AG04450 (cell line): ENCODE data around the gene HDHD5. TPM values are rescaled to one million over a fixed set of nuclear protein-coding genes. Genes with fewer than 3 reads are reported as not detected.

Experiments
- CTCF ChIA-PET: fragments of 300-600, 350-600 bp; formaldehyde crosslinking; extraction: SDS; loops from one replicate; lab custom pipeline; 2022; ENCODE audit warnings: antibody characterized with exemption, inconsistent platforms; lab: Charles Lee
- POLR2A ChIA-PET: fragments of 350-600 bp; formaldehyde crosslinking; extraction: SDS; loops from one replicate; lab custom pipeline; 2021; ENCODE audit warnings: antibody characterized with exemption, inconsistent platforms; lab: Yijun Ruan, JAX
- DNase-seq: peaks from one replicate; pipeline ENCODE4 v3.0.0-alpha.2; 2011; ENCODE audit warnings: low read depth, low spot score
- H3K27ac ChIP-seq: one replicate; pipeline ENCODE4 v1.5.1; 2012; ENCODE audit warnings: low read depth, low read length, control low read depth
- H3K27me3 ChIP-seq: one replicate; pipeline ENCODE4 v1.6.0; 2012; ENCODE audit warnings: low read length; ENCODE audit not compliant: control insufficient read depth, insufficient read depth
- H3K4me3 ChIP-seq: 2 replicates; pipeline ENCODE4 v1.5.1; 2011; ENCODE audit warnings: mild to moderate bottlenecking, low read depth, low read length, control low read depth
- H3K9me3 ChIP-seq: 2 replicates; pipeline ENCODE4 v1.5.1; 2012; ENCODE audit warnings: low read length; ENCODE audit not compliant: control insufficient read depth, insufficient read depth
- CTCF ChIP-seq: IDR thresholded peaks from 2 replicates; pipeline ENCODE4 v1.5.1; 2011; ENCODE audit warnings: low read depth, low read length, control low read depth, inconsistent platforms
- polyA plus RNA-seq: library from polyadenylated mRNA; depleted of rRNA; stranded (reverse); fragments of >200 nt; gene quantifications from 2 replicates; pipeline ENCODE4 v1.2.3, GENCODE V29; 2011

Gene HDHD5
- polyA plus RNA-seq, 1 experiment: 14.4 TPM

- peaks cover 11% of the 10 kb centered on the region for H3K27me3 ChIP-seq
- POLR2A ChIA-PET: no interaction called here
- H3K9me3 ChIP-seq: no peaks in the 10 kb centered on the region
- no peak overlapping the region for H3K27ac ChIP-seq
- CTCF ChIA-PET: interaction anchor here (1.0 to 1.4 kb wide), 3 partner anchors 20 to 386 kb away, joined by 3 to 4 read pairs (median 3); no protein-coding TSS in a partner anchor
- H3K4me3 ChIP-seq: no peak overlapping the region
- TF ChIP-seq CTCF: no peak
- DNase-seq: no peak
Measured at GRCh38 chr22:17115236-17115635, 43.8 kb downstream of the HDHD5 start.

- peaks cover 11% of the 10 kb centered on the region for H3K27me3 ChIP-seq
- no peak for DNase-seq
- CTCF ChIA-PET: interaction anchor here (1.1 to 1.4 kb wide), 2 partner anchors 57 to 387 kb away, joined by 3 to 4 read pairs; no protein-coding TSS in a partner anchor
- no peak overlapping the region for H3K4me3 ChIP-seq
- no peaks in the 10 kb centered on the region for H3K9me3 ChIP-seq
- POLR2A ChIA-PET: no interaction called here
- TF ChIP-seq CTCF: no peak
- no peak overlapping the region for H3K27ac ChIP-seq
Measured at GRCh38 chr22:17114898-17115235, 44.2 kb downstream of the HDHD5 start.

GRCh38 chr22:17114173-17114897 lies 44.7 kb downstream of the HDHD5 start:
- no peaks in the 10 kb centered on the region for H3K9me3 ChIP-seq
- POLR2A ChIA-PET: no interaction called here
- no peak overlapping the region for H3K4me3 ChIP-seq
- peaks cover 9% of the 10 kb centered on the region for H3K27me3 ChIP-seq
- TF ChIP-seq CTCF: no peak
- H3K27ac ChIP-seq: no peak overlapping the region
- CTCF ChIA-PET: interaction anchor here (1.4 kb wide), 1 partner anchor 58 kb away, joined by 4 read pairs; no protein-coding TSS in a partner anchor
- DNase-seq: no peak

GRCh38 chr22:17113600-17113999 lies 45.5 kb downstream of the HDHD5 start:
- TF ChIP-seq CTCF: no peak
- no peak overlapping the region for H3K4me3 ChIP-seq
- POLR2A ChIA-PET: no interaction called here

GRCh38 chr22:17112491-17113042 lies 46.5 kb downstream of the HDHD5 start:
- ChIA-PET CTCF (interaction anchor here (1.4 kb wide), 1 partner anchor 59 kb away, joined by 5 read pairs; no protein-coding TSS in a partner anchor), POLR2A (no interaction called here)
- DNase-seq: no peak
- Histone ChIP-seq H3K27me3 (peaks cover 3% of the 10 kb centered on the region), H3K9me3 (no peaks in the 10 kb centered on the region), H3K27ac (no peak overlapping the region), H3K4me3 (no peak overlapping the region)
- no peak for TF ChIP-seq CTCF

More at GRCh38 chr22:17113600-17113999, 45.5 kb downstream of the HDHD5 start:
- Histone ChIP-seq H3K27me3 (peaks cover 3% of the 10 kb centered on the region), H3K27ac (no peak overlapping the region), H3K9me3 (no peaks in the 10 kb centered on the region)
- CTCF ChIA-PET: interaction anchor here (1.4 kb wide), 1 partner anchor 58 kb away, joined by 4 read pairs; no protein-coding TSS in a partner anchor
- no peak for DNase-seq
